Occipital lobe (tissue), 2 donors: ENCODE measurements around the gene PRRG3. TPM values are rescaled to one million over a fixed set of nuclear protein-coding genes. Genes with fewer than 3 reads are reported as not detected.

Experiments
- DNase-seq: peaks from one replicate; lab custom pipeline; 2025; lab: John Stamatoyannopoulos, UW
- total RNA-seq: library from RNA; depleted of rRNA; stranded (reverse); fragments of >200 nt; gene quantifications from one replicate; pipeline ENCODE4 v1.2.3, GENCODE V29; 2014

PRRG3 gene
- total RNA-seq, 1 donor from 2014 or later, result 7.2 TPM

DNA sequence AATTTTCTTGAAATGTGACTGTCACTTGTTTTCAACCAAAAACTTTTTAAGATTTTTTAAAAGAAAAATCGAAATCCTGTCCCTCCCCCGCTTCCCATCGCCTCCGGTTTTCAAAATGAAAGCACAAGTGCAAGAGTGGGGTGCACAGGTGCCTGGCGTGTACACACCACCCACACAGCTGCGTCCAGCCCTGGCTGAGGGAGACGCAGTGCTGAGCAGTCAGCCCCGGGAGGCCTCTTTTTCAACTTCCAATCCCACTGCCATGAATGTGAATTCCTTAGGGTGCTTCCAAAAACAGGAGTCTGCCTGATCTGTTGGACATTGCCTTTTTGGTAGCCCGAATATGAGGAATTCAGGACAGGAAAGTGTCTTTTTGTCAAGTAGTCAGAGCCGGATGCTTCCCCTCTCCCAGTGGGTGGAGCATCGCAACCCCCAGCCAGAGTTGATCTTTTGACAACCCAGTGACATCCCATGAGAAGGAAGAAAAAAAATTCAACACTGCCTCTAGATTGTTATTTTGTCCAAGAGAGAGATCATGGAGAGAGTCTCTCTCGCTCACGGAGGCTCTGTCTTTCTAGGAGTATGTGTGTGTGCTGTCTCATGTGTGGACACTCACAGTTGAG lies 8.9 kb downstream of the PRRG3 start:
- DNase-seq, result no peak

DNA sequence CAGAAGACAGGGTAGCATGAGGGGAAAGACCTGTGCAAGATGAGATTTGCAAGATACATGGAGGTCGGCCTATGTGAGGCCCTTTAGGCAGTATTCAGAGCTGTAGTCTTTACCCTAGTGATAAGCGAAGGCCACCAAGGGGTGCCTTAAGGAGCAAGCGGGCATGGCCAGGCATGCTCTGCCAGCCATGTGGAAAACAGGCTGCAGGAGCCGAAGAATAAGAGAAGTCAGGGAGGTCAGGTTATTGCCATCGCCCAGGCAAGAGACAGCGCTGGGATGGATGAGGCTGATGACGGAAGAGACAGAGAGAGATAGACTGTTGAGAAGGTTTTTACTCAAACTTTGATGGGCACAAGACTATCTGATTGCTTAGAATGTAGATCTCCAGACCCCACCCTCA lies 13.6 kb downstream of the PRRG3 start:
- DNase-seq, result no peak

DNA sequence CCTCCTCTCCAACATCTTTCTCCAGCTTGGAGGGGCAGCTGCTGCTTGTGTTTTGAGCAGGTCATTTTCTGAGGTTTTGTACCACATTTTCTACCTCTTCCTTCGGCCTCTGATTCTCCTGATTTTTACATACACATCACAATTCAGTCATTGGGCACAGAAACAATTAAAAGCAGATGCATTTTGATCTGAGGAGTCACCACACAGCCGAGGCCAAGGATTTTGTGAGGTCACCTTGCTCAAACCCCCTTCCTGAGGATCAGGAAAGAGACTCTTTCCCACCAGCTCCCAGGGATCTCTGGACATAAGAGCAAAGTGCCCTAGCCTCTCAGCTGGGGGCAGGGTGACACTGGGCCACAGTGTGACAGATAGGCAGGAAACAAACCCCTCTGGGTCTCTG lies 15.2 kb downstream of the PRRG3 start:
- no peak for DNase-seq

DNA sequence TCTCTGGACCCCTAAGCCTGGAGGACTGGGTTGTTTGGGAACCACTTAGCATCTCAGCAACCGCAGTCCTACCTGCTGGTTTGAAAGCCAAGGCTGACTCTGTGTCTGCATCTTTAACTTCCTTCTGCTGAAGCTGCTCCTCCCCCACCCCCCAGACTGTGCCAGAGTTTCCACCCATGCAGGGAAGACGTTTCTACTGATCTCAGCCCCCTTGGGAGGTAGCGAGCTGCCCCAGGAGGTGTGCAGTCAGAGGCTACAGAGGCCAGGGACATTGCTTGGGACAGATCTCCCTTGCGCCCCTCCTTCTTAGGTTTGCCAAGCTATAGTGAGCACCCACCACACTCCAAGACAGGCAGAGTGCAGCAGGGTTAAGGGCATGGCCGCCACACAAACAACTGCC lies 15.9 kb downstream of the PRRG3 start:
- no peak for DNase-seq

DNA sequence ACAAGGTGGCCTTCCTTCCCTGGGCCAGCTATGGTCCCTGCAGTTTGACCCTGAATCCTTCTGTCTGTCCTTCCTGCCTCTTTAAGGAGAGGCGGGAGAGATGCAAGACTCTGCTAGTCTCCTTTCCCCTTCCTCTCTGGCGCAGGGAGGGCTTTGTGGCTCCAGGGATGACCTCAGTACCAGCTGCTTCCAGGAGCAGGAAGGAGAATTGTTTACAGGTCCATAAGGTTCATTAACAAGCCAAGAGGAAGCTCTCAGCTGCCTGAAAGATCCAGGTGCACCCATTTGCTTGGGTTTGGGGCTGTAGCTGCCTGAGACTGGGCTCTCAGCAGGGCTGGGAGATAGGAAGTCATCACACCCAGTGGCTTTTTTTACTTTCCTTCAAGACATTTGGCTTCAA lies 16.5 kb downstream of the PRRG3 start:
- no peak for DNase-seq

DNA sequence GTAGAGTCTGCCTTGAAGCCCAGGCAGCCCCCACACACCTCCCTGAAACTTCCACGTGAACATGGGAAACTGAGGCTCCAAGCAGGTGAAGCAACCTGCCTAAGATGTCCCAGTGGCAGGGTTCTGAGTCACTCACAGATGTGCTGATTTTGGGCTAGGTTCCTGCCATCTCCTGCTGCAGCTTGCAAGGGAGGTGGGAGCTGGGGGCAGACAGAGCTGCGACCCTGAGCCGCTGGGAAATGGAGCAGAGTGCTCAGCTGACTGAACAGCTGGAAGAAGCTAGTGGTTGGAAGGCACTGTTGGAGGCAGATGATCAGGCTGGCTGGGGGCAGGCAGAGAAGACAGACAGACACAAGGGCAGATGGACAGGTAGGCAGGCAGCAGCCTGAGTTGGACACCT lies 17.0 kb downstream of the PRRG3 start:
- DNase-seq, result no peak

DNA sequence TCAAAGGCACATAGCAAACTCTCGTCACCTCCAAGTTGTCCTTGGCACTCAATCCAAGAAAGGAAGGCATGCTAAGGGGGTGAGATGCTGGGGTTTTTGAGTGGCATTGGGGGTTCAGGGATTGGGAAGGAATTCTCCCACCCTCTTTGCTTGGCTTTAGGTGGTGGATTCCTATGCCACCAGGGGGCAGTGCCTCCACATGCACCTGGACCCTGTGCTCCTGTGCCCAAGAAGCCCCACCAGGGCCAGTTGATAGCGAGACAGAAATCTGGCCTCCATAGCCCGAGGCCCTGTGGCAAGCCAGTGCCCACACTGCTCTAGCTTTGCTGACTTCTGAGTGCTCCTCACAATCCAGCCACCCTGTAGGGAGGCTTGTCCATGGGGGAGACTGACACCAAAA lies 18.6 kb downstream of the PRRG3 start:
- no peak for DNase-seq

DNA sequence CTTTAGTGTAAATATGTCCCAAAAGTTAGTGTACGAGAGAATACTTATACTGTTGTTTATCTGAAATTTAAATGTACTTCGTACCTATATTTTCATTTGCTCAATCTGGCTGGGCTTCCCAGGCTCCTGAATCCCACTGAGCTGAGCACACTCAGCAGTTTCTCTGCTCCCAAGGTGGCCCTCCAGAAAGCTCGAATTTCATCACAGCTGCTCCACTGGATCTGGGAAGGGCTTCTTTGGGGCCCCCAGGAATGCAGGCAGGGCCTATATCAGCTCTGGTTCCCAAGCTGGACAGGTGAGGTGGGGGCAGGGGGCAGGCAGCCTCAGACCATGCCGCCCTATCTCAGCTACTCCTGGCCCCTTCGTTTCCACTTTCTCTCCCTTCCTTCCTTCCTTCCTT lies 19.1 kb downstream of the PRRG3 start:
- no peak for DNase-seq

DNA sequence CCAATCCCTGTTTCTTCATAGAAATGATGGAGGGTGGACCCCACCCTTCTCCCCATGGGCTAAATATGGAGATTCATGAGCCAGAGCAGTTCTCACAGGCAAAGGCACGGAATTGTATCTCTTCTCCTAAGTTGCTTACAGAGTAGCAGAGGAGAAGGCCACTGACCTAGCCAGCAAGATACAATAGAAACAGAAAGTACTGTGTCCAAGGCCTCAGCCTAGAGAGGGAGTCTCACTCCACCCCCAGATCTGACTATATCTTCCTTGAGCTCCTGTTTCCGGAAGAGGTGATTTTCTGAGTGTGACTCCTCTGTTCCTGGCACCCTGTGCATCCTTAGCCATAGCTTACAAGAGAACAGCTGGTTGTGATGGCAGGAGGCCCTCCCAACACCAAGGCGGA lies 20.5 kb downstream of the PRRG3 start, which contains the start of gene FATE1:
Gene FATE1, plus strand, starts transcription at position 284 of the 400 bp plus-strand sequence. Its CDS starts 85 bp downstream, at position 369.
- DNase-seq, result no peak

DNA sequence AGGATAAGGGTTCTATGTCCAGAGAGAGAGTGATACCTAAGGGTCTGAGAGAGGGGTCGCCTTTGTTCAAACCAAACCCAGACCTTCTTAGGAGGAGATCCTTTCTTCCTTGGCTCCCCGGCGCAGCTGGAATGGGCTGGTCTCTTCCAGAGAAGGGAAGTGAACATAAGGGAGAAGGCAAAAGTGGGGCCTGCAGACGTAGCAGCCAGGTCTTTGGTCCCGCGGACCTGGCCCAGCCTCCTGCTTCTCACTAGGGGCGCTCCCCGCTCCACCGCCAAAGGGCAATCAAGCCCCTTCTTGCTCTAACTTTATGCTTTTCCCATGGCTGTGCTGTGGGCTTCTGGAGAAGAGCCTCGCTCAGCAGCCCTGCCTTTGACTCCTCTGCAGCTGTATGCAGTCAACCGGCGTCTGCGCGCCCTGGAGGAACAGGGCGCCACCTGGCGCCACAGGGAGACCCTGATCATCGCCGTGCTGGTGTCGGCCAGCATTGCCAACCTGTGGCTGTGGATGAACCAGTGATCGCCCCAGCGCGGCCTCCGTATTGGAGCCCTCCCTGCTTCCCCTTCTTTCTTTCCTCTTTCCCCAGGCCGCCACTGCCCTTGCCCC lies 27.1 kb downstream of the PRRG3 start:
- no peak for DNase-seq

DNA sequence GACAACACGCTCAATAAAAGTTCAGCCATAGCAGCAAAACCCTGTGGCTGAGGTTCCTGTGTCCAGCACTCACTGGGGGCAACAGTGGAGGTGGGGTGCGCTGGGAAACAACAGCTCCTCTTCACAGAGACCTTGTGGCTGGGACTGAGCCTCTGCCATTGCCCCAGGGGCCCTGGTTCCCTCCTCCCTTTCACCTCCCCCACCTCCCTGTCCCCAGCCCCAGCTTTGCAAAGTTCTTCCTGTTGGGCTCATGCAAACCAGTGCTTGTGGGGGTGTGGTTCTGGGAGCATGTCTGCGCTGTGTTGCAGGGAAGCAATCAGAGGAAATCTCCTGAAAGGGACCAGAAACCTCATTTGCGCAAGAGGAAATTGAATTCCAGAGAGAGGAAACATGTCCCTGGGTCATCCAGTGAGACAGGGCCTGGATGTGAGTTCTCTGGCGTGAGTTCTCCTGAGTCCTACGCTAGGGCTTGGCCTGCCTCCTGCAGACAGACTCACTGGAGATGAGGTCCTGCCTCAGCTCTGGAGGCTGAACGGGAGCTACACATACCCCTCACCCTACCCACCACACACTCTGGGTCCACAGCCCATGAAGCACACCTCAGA lies 28.0 kb downstream of the PRRG3 start:
- DNase-seq, result no peak

DNA sequence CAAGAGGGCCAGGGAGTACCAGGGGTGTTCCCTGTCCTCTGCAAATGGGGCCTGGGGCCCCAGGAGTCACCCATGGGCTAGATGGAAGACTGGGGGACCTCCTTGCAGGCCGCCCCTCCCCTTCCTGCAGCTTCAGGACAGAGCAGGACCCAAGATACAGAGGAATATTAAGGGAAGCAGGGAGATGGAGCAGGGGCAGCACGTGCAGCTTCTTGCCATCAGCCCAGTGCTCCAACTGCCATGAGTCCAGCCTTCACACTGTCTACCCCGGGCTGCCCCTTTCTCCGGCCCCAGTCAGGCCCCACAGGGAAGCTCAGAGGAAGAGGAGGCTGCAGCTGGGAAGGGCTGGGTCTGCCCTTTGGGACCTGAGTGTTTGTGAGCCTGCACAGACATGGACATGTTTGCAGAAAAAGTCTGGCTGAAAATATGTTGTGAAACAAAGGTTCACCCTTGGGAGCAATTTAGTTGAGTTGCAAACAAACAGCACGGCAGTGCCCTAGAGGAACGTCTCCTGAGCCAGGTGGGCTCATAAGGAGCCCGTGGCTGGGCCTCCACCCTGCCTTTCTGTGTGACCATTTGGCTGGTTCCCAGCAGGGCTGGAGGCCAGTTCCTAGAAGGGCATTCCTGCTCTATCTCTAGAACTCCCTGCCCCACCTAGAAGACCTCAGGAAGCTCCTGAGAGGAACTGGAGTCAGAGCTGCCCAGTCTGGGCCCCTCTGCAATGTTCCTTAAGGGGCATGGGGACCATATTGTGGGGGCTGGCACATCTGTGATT lies 29.5 kb downstream of the PRRG3 start:
- DNase-seq, result no peak

DNA sequence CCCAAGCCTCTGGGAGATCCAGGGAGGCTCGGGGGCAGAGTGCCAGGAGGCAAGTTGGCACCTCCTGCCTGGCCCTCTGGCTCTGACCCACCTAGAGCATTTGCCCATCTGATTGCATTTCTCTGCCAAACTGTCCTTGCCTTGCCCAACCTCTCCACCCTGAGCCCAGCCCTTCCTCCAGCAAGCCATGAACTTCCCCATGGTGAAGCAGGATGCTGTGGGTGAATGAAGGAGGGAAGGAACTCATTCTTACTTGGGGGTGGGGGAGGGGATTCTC lies 30.0 kb downstream of the PRRG3 start:
- DNase-seq, result no peak

DNA sequence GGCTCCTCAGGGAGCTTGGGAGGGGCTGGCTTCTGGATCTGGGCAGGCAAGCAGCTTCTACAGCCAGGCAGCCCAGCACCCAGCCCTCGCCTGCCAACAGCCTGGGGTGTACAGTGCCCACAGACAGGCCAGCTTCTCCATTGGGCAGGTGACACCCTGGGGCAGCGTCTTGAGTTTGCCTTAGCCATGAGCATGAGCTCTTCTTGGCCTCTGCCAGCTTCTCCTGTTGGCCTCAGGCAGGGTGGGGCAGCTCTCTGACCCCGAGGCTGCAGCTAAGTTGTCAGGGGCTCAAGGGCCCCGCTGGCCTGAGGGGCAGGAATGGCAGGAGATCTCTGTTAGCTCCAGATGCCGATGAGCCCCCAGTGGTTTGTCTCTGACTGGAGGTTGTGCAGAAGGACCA lies 31.5 kb downstream of the PRRG3 start:
- DNase-seq, result no peak

DNA sequence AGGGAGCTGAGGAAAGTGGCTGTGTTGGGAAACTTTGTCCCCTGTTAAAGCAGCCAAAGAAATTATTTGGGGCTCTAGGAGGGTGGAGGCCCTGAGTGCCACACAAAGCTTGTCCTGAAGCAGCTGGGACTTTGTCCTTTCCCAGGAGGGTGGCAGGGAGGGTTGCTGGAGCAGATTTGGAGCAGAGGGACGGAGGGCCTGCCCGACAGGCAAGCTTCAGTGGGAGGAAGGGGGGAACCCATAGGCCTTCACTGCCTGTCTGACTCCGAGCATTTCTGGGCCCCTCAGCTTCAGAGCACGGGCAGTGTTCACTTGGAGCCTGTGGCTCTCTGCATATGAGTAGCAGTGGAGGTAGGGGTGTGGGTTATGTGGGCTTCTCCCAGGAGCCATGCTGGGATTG lies 32.1 kb downstream of the PRRG3 start:
- DNase-seq, result no peak

DNA sequence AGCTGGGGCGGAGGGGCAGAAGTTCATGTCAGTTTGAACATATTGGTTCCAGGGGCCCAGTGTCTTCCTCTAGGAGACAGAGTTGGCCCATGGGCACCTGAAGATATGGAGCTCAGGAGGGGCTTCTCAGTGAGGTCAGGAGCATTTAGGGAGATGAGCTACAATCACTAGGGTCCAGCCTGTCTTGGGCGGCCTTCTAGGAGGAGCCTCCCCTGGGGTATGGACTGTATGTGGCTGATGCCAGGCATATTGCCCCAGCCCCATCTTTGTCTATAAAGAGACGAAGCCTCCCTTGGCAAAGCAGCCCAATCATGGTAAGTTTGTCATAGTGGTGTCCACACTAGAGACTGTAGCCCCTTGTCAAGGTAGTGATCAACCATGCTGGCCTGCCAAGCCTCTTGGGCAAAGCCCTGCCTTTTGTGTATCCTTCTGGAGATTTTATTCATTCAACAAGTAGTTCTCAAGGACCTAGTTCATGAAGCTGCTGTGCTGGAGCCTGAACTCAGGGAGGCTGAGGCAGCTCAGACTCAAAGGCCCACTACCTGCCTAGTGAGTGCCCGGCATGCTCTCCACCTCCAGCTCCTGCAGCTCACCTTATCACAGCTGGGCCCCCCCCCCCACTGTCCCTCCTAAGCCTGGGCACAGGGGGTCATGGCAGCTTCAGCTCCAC lies 33.9 kb downstream of the PRRG3 start:
- no peak for DNase-seq

DNA sequence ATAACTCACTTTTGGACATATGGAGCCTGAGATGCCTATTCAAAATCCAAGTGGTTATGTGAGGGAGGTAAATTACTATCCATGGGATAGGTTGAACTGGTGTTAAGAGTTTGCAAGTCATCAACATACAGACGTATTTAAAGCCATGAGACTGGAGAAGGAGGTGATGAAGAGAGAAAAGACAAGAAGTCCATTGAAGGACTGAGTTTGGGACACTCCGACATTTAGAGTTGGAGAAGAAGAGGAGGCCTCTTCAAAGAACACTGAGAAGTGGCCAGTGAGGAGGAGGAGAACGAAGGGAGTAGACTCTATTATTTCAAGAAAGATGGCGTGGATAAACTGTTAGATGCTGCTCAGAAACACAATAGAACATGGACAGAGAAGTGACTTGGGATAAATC lies 39.2 kb downstream of the PRRG3 start, which contains the start of gene CNGA2:
Gene CNGA2, plus strand, starts transcription at position 301 of the 400 bp plus-strand sequence. CDS start 3,738 bp downstream, outside the sequence.
- no peak for DNase-seq

DNA sequence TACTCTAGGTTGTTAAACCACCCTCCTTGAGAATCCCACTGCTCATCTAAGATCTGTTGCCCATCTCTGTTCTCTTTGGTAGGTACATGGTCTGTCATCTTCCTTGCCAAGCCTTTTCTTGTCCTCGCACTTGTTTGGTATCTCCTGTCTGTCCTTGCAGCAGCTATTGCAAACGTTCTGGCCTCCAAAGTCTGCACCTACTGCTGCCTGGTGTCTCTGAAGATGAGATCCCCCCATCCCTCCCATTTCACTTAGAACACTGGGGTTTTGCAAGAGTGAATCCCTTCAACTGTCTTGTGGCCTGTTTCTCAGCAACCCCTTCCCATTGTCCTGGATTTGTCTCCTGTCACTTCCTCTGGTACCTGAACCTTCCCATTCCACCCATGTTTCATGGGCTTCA lies 40.0 kb downstream of the PRRG3 start:
- DNase-seq, result no peak

DNA sequence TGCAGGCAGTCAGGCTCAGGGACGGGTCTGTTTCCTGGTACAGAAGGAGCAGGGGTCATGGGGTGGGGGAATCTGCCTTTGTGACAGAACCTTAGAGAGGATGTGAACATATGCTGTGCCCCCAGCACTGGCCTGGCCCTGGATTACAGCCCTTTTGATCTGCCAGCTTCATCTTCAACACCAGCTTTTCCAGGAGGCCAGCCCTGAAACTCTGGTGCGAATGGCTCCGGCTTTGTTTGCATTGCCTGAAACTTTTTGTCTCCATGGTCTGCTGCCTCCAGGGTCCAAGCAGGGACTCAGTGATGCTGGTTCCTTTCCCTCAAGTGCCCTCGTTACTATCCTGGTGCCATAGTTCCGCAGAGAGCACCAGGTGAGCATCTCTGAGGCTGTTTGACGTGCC lies 41.4 kb downstream of the PRRG3 start:
- no peak for DNase-seq

DNA sequence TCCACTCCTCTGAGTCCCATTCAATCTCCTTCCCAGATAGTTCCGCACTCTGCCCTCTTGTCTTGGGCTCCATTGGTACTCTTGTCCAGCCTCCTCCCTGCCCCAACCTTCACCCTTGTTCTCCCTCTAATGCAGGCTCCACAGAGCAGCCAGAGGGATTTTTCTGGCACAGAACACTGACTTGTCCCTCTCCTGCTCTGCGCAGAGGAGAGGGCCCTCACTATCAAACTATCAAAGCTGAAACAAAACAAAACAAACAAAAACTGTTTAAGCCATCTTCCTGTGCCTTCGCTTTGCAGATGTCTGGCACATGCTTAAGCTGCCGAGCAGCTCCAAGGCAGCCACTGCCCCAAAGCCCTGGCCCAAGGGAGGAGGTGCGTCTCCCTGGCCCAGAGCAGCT lies 42.2 kb downstream of the PRRG3 start:
- no peak for DNase-seq

DNA sequence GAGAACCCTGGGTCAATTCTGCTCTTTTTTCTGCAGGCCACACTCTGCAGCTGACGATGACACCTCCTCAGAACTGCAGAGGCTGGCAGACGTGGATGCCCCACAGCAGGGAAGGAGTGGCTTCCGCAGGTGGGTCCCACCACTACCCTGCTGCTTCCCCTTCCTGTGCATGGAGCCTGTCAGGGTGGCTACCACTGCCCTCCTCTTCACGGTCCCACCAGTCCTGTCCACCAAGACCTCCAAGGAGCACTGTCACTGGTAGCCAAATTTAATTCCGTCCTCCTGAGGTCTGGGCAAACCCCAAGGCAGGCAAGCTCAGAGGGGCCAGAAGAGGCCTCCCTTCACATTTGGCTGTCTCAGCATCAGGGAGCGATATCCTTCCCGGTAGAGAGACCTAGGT lies 43.5 kb downstream of the PRRG3 start:
- no peak for DNase-seq

DNA sequence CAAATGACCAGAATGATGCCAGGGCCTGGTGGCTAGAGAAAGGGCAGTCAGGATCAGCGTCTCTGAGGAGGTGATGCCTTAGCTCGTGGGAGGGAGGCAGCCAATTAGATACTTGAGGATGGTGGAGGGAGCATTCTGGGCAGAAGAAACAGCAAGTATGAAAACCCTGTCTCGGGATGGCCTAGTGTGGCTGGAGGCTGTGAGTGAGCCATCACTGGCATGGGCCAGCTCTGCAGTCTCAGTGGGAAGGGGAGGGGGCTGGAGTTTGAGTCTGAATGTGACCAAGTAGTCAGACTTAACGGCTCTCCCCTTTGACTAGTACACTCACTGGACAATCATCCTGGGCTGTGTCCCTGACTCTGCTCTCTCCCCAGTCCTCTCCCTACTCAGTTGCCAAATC lies 46.3 kb downstream of the PRRG3 start:
- no peak for DNase-seq
